Liver (tissue), 9 donors: Measurements from ENCODE around the gene TNIP3. TPM values are rescaled to one million over a fixed set of nuclear protein-coding genes. Genes with fewer than 3 reads are reported as not detected.

Experiments used
- DNase-seq: peaks from one replicate; pipeline ENCODE4 v3.0.0-alpha.2; 2017; ENCODE audit warnings: low spot score
- H3K27ac ChIP-seq, 2 donors: one replicate each; pipeline ENCODE4 v1.7.0; 2013; ENCODE audit warnings: inconsistent platforms in 2 of 2, low read length in 2 of 2, control low read depth in 1 of 2, low read depth in 1 of 2, mild to moderate bottlenecking in 1 of 2
- H3K27me3 ChIP-seq, 4 donors: one replicate each; pipeline versions ENCODE4 v1.6.1 to v1.7.0; 2013; ENCODE audit warnings: low read length in 3 of 4, inconsistent platforms in 1 of 4, mild to moderate bottlenecking in 1 of 4, moderate library complexity in 1 of 4; ENCODE audit not compliant: control insufficient read depth in 4 of 4, insufficient read depth in 4 of 4
- H3K36me3 ChIP-seq, 4 donors: one replicate each; pipeline versions ENCODE4 v1.6.1 to v1.7.0; 2013; ENCODE audit warnings: low read length in 3 of 4, mild to moderate bottlenecking in 3 of 4, low read depth in 1 of 4, moderate library complexity in 1 of 4; ENCODE audit not compliant: control insufficient read depth in 4 of 4, insufficient read depth in 3 of 4
- H3K4me1 ChIP-seq, 4 donors: one replicate each; pipeline versions ENCODE4 v1.6.1 to v1.7.0; 2013; ENCODE audit warnings: low read length in 3 of 4, mild to moderate bottlenecking in 3 of 4, moderate library complexity in 1 of 4; ENCODE audit not compliant: control insufficient read depth in 4 of 4, insufficient read depth in 4 of 4
- H3K4me3 ChIP-seq, 3 donors: one replicate each; pipeline versions ENCODE4 v1.6.1 to v1.7.0; 2013; ENCODE audit warnings: low read length in 3 of 3, control low read depth in 1 of 3, low read depth in 1 of 3, mild to moderate bottlenecking in 1 of 3
- H3K9ac ChIP-seq, 2 donors: one replicate each; pipeline ENCODE4 v1.7.0; 2013; ENCODE audit warnings: low read length in 2 of 2, mild to moderate bottlenecking in 2 of 2, moderate library complexity in 2 of 2, control low read depth in 1 of 2, low read depth in 1 of 2
- H3K9me3 ChIP-seq, 4 donors: one replicate each; pipeline versions ENCODE4 v1.6.1 to v1.7.0; 2013; ENCODE audit warnings: low read length in 3 of 4; ENCODE audit not compliant: control insufficient read depth in 4 of 4
- ATF3 ChIP-seq: IDR thresholded peaks from 2 replicates; pipeline ENCODE4 v1.6.1; 2016; ENCODE audit warnings: antibody characterized with exemption
- CTCF ChIP-seq: fragments of 150-350 bp; IDR thresholded peaks from 2 replicates; pipeline ENCODE4 v1.5.1; 2017; ENCODE audit warnings: improper control_type of control experiment, low read depth, low read length; ENCODE audit not compliant: missing input control
- EGR1 ChIP-seq, 2 donors: IDR thresholded peaks; 2 replicates each; pipeline ENCODE4 v1.6.1; 2016 to 2018; ENCODE audit warnings: antibody characterized with exemption in 2 of 2, low read depth in 2 of 2
- FOXA1 ChIP-seq: IDR thresholded peaks from 2 replicates; pipeline ENCODE4 v1.6.1; 2016; ENCODE audit warnings: antibody characterized with exemption
- FOXA2 ChIP-seq: IDR thresholded peaks from 2 replicates; pipeline ENCODE4 v1.6.1; 2016; ENCODE audit warnings: antibody characterized with exemption
- GABPA ChIP-seq, 2 donors: IDR thresholded peaks in 1 of 2; conservative IDR thresholded peaks in 1 of 2; 2 replicates each; pipeline ENCODE4 v1.6.1; 2016; ENCODE audit warnings: antibody characterized with exemption in 2 of 2, mild to moderate bottlenecking in 1 of 2, moderate library complexity in 1 of 2
- HNF4G ChIP-seq: IDR thresholded peaks from 2 replicates; pipeline ENCODE4 v1.6.1; 2016; ENCODE audit warnings: antibody characterized with exemption
- JUND ChIP-seq, 2 donors: IDR thresholded peaks; 2 replicates each; pipeline ENCODE4 v1.6.1; 2016; ENCODE audit warnings: antibody characterized with exemption in 2 of 2
- MAX ChIP-seq: IDR thresholded peaks from 2 replicates; pipeline ENCODE4 v1.6.1; 2016; ENCODE audit warnings: antibody characterized with exemption
- RAD21 ChIP-seq, 2 donors: IDR thresholded peaks; 2 replicates each; pipeline ENCODE4 v1.6.1; 2016; ENCODE audit warnings: antibody characterized with exemption in 2 of 2, mild to moderate bottlenecking in 2 of 2
- REST ChIP-seq: IDR thresholded peaks from 2 replicates; pipeline ENCODE4 v1.6.1; 2016; ENCODE audit warnings: antibody characterized with exemption, mild to moderate bottlenecking
- RXRA ChIP-seq, 2 donors: IDR thresholded peaks; 2 replicates each; pipeline ENCODE4 v1.6.1; 2017 to 2018; ENCODE audit warnings: antibody characterized with exemption in 2 of 2, mild to moderate bottlenecking in 1 of 2
- SP1 ChIP-seq: IDR thresholded peaks from 2 replicates; pipeline ENCODE4 v1.6.1; 2018; ENCODE audit warnings: antibody characterized with exemption, mild to moderate bottlenecking
- TAF1 ChIP-seq: conservative IDR thresholded peaks from 2 replicates; pipeline ENCODE4 v1.6.1; 2016; ENCODE audit warnings: antibody characterized with exemption, mild to moderate bottlenecking
- ZBTB33 ChIP-seq: IDR thresholded peaks from 2 replicates; pipeline ENCODE4 v1.6.1; 2016; ENCODE audit warnings: antibody characterized with exemption
- WGBS: extraction: QIAGEN DNeasy Blood & Tissue Kit; methylation state at CpG from one replicate; pipeline ENCODE4 v1.1.7; 2013; 5-methylcytosine and 5-hydroxymethylcytosine counted together
- polyA plus RNA-seq, 2 donors: library from polyadenylated mRNA; stranded (reverse) in 1 of 2; unstranded in 1 of 2; fragments of 200-250 nt in 1 of 2; fragments of >200 nt in 1 of 2; fragmentation: Nextera tagmentation in 1 of 2; extraction: Ambion mirVana in 1 of 2; gene quantifications; one replicate each; pipeline versions ENCODE4 v1.2.1 to v1.2.3, GENCODE V29; 2013 to 2015
- total RNA-seq, 2 donors: library from RNA; depleted of rRNA; stranded (reverse); fragments of >200 nt; gene quantifications; one replicate each; pipeline ENCODE4 v1.2.3, GENCODE V29; 2014
- donor health status: healthy.
- donor health status: healthy.
- donor health status: healthy.
- donor health status: healthy.
- donor health status: healthy.

Gene TNIP3
- total and polyA plus RNA-seq, 4 donors = 0.02 to 0.25 TPM; not detected in 2

GRCh38 chr4:121140716-121141460 is 23.2 kb downstream of the TNIP3 start:
- Histone ChIP-seq H3K4me1 (no peaks in the 10 kb centered on the region), H3K36me3 (no peaks in the 10 kb centered on the region), H3K27me3 (no peaks in the 10 kb centered on the region), H3K27ac (no peak overlapping the region), H3K4me3 (no peak overlapping the region), H3K9me3 (no peaks in the 10 kb centered on the region), H3K9ac (no peak overlapping the region)
- DNase-seq = no peak
- 91% methylated on average over 5 of the region's 5 CpGs for WGBS
- TF ChIP-seq FOXA1 (no peak), RXRA (IDR thresholded peaks at IDR 0.05) (no peak), GABPA (IDR thresholded peaks at IDR 0.05 in 1 of 2, conservative IDR thresholded peaks at IDR 0.05 in 1 of 2) (no peak), JUND (IDR thresholded peaks at IDR 0.05) (no peak), MAX (no peak), ATF3 (no peak), SP1 (no peak), RAD21 (IDR thresholded peaks at IDR 0.05) (no peak), CTCF (no peak), ZBTB33 (no peak), REST (no peak), TAF1 (no peak), HNF4G (no peak), FOXA2 (no peak), EGR1 (IDR thresholded peaks at IDR 0.05; ENCODE audit: low read depth in 2 of 2) (no peak)
